ENCODE data around the gene S1PR1.

DNA sequence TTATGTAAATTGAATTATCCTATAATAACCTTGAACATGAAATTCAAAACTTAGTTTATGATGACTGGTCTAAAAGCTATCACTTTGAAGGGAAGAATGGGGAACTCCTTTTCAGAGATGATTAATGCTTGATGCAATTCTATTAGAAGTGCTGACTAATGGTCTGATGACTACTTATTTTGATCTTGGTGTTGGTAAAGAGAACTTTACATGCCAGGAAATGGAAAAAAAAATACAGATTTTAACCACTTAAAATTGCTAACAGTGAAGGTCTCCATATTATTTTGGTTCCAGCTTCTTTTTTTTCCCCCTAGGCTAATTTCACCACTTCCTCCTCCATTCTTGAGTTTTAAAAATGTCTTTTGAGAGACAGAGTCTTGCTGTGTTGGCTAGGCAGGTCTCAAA, 22.9 kb downstream of the S1PR1 start:
- TF ChIP-seq, protein P1, sequence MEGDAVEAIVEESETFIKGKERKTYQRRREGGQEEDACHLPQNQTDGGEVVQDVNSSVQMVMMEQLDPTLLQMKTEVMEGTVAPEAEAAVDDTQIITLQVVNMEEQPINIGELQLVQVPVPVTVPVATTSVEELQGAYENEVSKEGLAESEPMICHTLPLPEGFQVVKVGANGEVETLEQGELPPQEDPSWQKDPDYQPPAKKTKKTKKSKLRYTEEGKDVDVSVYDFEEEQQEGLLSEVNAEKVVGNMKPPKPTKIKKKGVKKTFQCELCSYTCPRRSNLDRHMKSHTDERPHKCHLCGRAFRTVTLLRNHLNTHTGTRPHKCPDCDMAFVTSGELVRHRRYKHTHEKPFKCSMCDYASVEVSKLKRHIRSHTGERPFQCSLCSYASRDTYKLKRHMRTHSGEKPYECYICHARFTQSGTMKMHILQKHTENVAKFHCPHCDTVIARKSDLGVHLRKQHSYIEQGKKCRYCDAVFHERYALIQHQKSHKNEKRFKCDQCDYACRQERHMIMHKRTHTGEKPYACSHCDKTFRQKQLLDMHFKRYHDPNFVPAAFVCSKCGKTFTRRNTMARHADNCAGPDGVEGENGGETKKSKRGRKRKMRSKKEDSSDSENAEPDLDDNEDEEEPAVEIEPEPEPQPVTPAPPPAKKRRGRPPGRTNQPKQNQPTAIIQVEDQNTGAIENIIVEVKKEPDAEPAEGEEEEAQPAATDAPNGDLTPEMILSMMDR (conservative IDR thresholded peaks at IDR 0.05), result no peak
- TF ChIP-seq EZH2 (IDR thresholded peaks at IDR 0.05; ENCODE audit: low read depth), result no peak

All from PC-9 (cell line).